Neuron (in vitro differentiated cells): ENCODE measurements around the gene ARSI.

Experiments
- H2AFZ ChIP-seq: one replicate; pipeline ENCODE4 v1.6.1; 2013; ENCODE audit warnings: low read depth, mild to moderate bottlenecking, inconsistent platforms, low read length, moderate library complexity
- H3K27me3 ChIP-seq: one replicate; pipeline ENCODE4 v1.6.1; 2013; ENCODE audit warnings: low read length; ENCODE audit not compliant: insufficient read depth
- H3K36me3 ChIP-seq: one replicate; pipeline ENCODE4 v1.6.1; 2013; ENCODE audit warnings: low read length; ENCODE audit not compliant: insufficient read depth
- H3K4me1 ChIP-seq: one replicate; pipeline ENCODE4 v1.6.1; 2013; ENCODE audit warnings: low read length; ENCODE audit not compliant: insufficient read depth
- H3K4me3 ChIP-seq: 2 replicates; pipeline ENCODE4 v1.5.1; 2013; ENCODE audit warnings: mild to moderate bottlenecking, low read length, moderate library complexity
- H3K9me3 ChIP-seq: one replicate; pipeline ENCODE4 v1.6.1; 2013; ENCODE audit warnings: low read length

Gene ARSI

DNA sequence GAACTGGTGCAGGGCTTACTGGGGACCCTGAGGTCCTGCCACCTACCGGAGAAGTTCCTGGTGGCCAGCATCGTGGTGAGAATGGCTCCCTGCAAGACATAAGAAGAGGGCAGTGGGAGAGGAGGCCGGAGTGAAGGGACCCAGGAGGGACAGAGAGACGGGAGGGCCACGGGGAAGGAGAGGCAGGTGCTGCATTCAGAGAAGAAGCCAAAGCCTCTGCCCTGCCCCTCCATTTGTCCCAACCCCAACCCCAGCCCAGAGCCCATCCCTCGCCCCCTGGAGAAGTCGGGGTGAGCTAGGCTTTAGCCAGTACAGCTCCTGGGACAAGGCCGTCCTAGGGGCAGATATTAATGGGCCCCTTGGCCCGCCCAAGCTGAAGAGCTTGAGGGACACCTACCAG, 55.0 kb downstream of the ARSI start:
- Histone ChIP-seq H3K27me3 (no peaks in the 10 kb centered on the region), H2AFZ (no peak overlapping the region), H3K36me3 (no peaks in the 10 kb centered on the region), H3K4me3 (no peak overlapping the region), H3K4me1 (peaks cover 9% of the 10 kb centered on the region), H3K9me3 (no peaks in the 10 kb centered on the region)

DNA sequence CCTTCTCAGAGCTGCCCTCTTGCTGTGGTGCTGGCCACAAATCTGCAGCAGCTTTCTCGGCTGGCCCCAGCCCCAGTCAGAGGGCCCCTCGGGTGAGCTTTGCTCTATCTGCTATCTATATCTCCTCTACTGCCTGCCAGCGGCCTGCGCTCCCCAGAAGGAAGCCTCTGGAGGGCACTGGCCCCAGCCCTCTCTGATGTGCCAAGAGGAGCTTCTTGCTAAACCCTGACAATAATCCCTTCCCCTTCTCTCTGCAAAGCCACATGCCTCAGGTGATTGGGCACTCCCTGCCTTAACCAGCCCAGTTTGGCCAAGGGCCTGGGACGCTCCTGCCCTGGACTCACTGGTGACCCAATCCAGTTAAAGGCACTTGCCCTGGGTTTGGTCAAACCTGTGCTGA, 55.9 kb downstream of the ARSI start:
- Histone ChIP-seq H3K4me3 (no peak overlapping the region), H3K4me1 (peaks cover 13% of the 10 kb centered on the region), H2AFZ (no peak overlapping the region), H3K9me3 (no peaks in the 10 kb centered on the region), H3K36me3 (no peaks in the 10 kb centered on the region), H3K27me3 (no peaks in the 10 kb centered on the region)

DNA sequence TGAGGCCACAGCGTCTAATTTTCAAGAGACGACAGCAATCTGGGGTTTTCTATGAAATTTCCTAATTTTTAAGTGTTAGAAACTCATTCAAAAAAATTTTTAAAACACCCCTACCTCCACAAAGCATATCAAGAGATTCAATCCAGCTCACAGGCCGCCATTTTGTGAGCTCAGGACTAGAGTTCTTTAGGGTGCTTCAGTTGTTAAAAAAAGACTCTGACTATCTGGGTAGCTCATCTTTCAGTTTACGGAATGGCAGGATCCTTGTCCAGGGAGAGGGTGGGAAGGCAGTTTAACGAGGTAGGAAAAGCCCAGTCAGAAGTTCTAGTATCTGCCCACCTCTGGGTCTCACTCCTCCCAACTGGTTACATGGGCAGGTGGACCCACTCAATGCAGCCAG, 56.3 kb downstream of the ARSI start:
- Histone ChIP-seq H3K9me3 (no peaks in the 10 kb centered on the region), H3K27me3 (no peaks in the 10 kb centered on the region), H3K36me3 (no peaks in the 10 kb centered on the region), H3K4me1 (peaks cover 17% of the 10 kb centered on the region), H3K4me3 (no peak overlapping the region), H2AFZ (no peak overlapping the region)
